IPS-20b (cell line): Measurements from ENCODE around the gene SLC25A45.
A peak's percentile ranks its signal among the peaks of the same experiment; 100 is the strongest.
"Not testable (repeated sequence)": the region's sequence is repeated elsewhere in the genome, so short reads cannot be mapped to it uniquely, and the experiment has no call there.

Source experiments
- H3K27ac ChIP-seq: one replicate; pipeline ENCODE4 v1.5.1; 2013; ENCODE audit warnings: low read length
- H3K27me3 ChIP-seq: 2 replicates; pipeline ENCODE4 v1.6.1; 2013; ENCODE audit warnings: mild to moderate bottlenecking, low read length, inconsistent platforms; ENCODE audit not compliant: insufficient read depth
- H3K36me3 ChIP-seq: 2 replicates; pipeline ENCODE4 v1.6.1; 2013; ENCODE audit warnings: low read depth, mild to moderate bottlenecking, inconsistent platforms, low read length, moderate library complexity; ENCODE audit not compliant: insufficient read depth
- H3K4me1 ChIP-seq: 2 replicates; pipeline ENCODE4 v1.6.1; 2013; ENCODE audit warnings: mild to moderate bottlenecking, control low read depth, inconsistent platforms, low read length, moderate library complexity; ENCODE audit not compliant: insufficient read depth
- H3K4me3 ChIP-seq: 2 replicates; pipeline ENCODE4 v1.5.1; 2013; ENCODE audit warnings: mild to moderate bottlenecking, low read length, inconsistent platforms
- H3K9ac ChIP-seq: 2 replicates; pipeline ENCODE4 v1.6.1; 2013; ENCODE audit warnings: low read depth, mild to moderate bottlenecking, inconsistent platforms, low read length, moderate library complexity
- H3K9me3 ChIP-seq: 2 replicates; pipeline ENCODE4 v1.6.1; 2013; ENCODE audit warnings: mild to moderate bottlenecking, low read depth, low read length, inconsistent platforms; ENCODE audit not compliant: insufficient read depth

The SLC25A45 gene

DNA sequence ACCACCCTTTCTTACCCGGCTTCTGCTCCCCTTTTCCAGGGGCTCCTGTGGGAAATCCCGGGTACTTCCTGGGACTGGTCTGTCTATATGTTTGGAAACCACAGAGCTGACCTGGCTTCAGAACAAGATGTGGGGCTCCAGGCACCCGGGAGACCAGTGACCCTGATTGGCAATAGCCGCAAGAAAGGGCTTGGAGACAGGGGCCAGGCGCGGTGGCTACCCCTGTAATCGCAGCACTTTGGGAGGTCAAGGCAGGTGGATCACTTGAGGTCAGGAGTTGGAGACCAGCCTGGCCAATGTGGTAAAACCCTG lies 37.0 kb upstream of the SLC25A45 start:
- Histone ChIP-seq H3K27ac (peak overlapping the region; percentile 84), H3K4me1 (peaks cover 32% of the 10 kb centered on the region), H3K9ac (peak overlapping the region; percentile 93), H3K4me3 (peak overlapping the region; percentile 50), H3K27me3 (no peaks in the 10 kb centered on the region), H3K36me3 (no peaks in the 10 kb centered on the region), H3K9me3 (no peaks in the 10 kb centered on the region)

DNA sequence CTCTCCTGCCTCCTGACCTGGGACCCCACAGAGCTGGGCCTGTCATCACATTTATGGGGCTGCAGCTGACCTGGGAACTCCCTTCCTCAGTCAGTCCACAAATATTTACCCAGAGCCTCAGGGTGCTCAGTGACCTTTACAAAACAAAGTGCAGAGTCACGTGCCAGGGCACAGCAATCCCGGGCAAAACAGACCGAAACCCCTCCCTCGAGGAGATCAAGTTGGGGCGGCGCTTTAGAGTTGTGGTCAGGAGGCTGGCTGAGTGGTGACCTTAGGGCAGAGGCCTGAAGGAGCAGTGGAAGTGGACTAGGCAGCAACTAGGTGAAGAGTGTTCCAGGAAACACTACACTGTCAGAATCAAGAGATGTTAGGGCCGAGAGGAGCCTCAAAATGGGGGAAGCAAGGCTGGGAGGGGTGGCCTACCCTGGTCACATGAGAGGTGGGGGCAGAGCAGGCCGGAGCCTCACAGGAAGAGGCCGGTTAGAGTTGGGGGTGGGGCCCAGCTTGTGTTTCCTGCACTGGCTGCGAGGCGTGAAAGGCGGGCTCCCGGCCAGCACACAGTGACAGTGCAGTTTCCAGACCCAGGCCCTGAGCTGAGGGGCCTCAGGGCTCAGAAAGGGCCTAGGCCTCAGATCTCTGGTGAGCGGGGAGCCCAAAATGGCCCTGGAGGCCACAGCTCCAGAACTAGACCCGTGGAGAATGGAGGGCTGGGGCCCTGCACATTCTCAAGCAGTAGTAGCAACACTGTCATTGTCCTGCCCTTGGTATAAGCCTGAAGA lies 36.4 kb upstream of the SLC25A45 start:
- Histone ChIP-seq H3K27me3 (no peaks in the 10 kb centered on the region), H3K4me1 (peaks cover 32% of the 10 kb centered on the region), H3K36me3 (no peaks in the 10 kb centered on the region), H3K27ac (peak overlapping the region; percentile 84), H3K4me3 (peak overlapping the region; percentile 50), H3K9me3 (no peaks in the 10 kb centered on the region), H3K9ac (peak overlapping the region; percentile 93)

DNA sequence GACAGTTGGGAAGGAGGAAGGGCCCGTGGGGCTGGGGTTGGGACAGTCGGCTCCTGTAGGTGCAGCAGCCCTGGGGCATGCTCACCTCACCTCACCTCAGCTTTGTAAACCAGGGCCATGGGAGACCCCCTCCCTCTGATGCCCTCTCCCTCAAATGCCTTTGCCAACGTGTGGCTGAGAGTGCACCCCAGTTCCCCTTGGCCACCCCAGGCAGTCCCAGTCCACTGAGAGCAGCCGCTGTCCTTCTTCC lies 35.9 kb upstream of the SLC25A45 start:
- Histone ChIP-seq H3K36me3 (no peaks in the 10 kb centered on the region), H3K27me3 (no peaks in the 10 kb centered on the region), H3K4me3 (peak overlapping the region; percentile 50; the same call in 1 of the 2 replicates), H3K9ac (peak overlapping the region; percentile 93; the same call in 1 of the 2 replicates), H3K27ac (peak overlapping the region; percentile 84), H3K4me1 (peaks cover 32% of the 10 kb centered on the region), H3K9me3 (no peaks in the 10 kb centered on the region)

DNA sequence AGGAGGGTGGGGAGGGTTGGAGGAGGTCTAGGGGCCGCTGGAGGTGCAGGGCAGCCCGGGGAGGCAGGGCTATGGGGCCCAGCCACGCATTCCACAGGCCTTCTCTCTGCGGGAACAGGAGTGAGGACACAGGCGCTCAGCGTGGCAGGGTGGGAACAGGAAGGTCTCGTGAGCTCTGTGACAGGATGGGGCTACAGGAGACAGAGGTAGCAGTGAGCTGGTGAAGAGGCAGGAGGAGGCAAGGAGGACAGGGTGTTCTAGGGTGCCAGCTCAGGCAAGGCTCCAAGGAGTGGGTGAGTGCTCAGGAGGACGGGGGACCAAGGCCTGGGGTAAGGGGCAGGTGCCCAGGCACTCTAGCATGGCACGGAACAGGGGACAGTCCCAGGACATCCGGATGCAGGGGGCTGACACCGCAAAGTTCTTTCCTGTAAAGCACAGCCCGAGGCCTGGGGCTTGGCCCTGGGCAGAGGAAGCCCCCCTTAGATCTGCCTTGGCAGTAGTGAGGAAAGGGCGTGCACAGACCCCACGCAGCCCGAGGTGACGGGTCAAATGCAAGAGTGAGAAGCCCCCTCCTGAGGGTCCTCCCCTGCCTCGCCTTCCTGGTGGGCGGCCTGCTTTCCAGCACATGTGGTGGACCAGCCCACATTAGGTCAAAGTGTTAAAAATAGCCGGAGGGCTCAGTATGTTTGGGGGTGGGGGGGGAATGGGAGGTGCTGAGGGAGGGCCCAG lies 35.4 kb upstream of the SLC25A45 start:
- H3K27me3 ChIP-seq: no peaks in the 10 kb centered on the region
- no peak overlapping the region for H3K4me3 ChIP-seq
- H3K36me3 ChIP-seq: no peaks in the 10 kb centered on the region
- no peaks in the 10 kb centered on the region for H3K9me3 ChIP-seq
- peaks cover 32% of the 10 kb centered on the region for H3K4me1 ChIP-seq
- no peak overlapping the region for H3K9ac ChIP-seq
- peak overlapping the region; percentile 84 for H3K27ac ChIP-seq

DNA sequence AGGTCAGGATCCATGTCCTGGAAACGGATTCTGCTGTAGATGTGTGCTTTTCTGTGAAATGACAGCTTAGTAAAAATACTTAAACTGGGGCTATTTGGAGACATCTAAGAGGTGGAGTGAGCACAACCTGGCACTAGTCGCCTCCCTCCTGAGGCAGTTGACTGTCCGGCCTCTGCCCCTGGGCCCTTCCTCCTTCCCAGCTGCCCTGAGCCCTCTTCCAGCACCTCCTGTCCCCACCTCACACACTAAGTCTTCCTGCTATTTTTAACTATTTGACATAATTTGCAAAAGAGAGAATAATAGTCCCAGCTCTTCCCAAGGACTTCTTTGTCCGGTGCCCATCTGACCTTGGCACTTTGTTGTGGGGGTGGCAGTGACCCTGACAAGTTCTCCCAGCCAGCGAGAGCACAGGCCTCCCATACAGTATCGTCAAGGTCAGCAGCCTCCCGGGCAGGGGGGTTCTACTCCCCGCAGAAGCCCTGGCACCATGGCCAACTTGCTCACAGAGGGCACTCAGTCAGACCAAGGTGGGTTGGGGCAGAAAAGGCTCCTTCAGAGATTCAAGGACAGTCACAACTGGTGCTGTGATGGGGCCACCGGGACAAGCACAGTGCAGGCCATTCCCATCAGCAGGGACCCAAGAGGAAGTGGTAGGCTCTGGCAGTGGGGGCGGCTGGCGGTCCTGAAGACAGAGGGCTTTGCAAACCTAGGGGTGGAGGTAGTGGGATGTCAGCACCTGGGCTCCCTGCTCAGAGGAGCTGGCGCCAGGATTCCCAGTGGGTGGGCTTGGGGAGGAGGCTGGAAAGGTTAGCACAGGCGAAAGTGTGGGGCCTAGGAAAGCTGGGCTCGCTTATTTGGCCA lies 34.6 kb upstream of the SLC25A45 start:
- Histone ChIP-seq H3K4me3 (no peak overlapping the region), H3K9me3 (no peaks in the 10 kb centered on the region), H3K4me1 (peaks cover 32% of the 10 kb centered on the region), H3K27ac (no peak overlapping the region), H3K27me3 (no peaks in the 10 kb centered on the region), H3K36me3 (no peaks in the 10 kb centered on the region), H3K9ac (no peak overlapping the region)

DNA sequence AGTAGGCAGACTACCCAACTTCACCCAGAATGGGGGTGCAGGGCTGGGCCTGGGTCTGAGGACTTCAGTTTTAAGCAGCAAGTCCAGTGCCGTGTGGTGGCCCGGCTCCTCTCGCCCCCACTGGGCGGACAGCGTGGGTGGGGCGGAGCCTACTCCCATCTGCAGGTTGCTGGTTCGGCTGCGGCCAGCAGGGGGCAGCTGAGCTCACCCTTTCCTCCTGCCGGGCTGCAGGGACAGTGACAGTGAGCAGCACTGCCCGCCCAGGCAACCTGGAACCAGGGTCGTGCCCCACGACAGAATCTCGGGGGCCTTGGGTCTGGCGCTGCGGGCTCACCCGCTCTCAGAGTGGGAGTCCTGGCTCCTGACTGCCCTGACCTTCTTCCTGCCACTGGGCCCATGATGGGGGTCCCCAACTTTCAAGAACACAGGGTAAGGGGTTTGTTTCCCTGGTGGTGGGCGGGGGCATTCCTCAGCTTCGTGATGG lies 33.9 kb upstream of the SLC25A45 start:
- Histone ChIP-seq H3K27ac (no peak overlapping the region), H3K9ac (no peak overlapping the region), H3K36me3 (no peaks in the 10 kb centered on the region), H3K9me3 (no peaks in the 10 kb centered on the region), H3K4me3 (peak overlapping the region; percentile 42; the same call in 1 of the 2 replicates), H3K27me3 (no peaks in the 10 kb centered on the region), H3K4me1 (peaks cover 30% of the 10 kb centered on the region)

DNA sequence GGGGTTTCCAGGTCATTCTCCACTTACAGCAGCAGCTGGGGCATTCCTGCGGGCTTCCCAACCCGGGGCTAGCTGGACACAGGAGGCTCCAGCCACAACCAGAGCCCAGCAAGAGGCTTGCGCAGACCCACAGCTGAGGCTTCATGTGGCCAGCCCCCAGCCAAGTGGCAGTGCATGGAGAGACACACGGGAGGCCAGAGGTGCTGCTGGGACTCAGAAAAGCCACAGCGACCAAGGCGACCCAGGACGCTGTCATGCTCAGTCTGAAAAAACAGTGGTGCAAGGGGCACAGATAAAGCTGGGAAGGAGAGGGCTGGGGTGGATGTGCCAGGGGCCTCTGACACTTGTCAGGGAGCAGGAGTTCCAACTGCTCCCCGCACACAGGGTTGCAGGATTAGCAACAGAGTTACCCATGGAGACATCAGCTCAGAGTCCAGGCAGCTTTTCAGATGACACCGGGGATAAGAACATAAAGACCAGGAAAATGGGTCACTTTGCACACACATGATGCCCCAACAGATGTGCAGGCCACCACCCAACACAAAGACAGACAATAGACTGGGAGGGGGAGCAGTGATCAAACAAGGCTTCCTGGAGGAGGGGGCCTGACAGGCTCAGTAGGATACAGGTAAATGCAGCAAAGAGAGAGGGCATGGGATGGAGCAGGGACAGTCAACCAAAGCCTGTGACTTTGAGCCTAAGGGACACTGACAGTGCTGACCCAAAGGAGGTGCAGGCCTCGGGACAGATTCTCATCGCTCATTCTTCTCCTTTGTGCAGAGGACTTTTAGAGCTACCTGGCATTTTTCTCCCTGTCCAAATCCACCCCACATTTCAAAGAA lies 33.3 kb upstream of the SLC25A45 start:
- Histone ChIP-seq H3K4me1 (peaks cover 26% of the 10 kb centered on the region), H3K9me3 (no peaks in the 10 kb centered on the region), H3K4me3 (peak overlapping the region; percentile 42; the same call in 1 of the 2 replicates), H3K9ac (no peak overlapping the region), H3K27me3 (no peaks in the 10 kb centered on the region), H3K36me3 (no peaks in the 10 kb centered on the region), H3K27ac (no peak overlapping the region)

DNA sequence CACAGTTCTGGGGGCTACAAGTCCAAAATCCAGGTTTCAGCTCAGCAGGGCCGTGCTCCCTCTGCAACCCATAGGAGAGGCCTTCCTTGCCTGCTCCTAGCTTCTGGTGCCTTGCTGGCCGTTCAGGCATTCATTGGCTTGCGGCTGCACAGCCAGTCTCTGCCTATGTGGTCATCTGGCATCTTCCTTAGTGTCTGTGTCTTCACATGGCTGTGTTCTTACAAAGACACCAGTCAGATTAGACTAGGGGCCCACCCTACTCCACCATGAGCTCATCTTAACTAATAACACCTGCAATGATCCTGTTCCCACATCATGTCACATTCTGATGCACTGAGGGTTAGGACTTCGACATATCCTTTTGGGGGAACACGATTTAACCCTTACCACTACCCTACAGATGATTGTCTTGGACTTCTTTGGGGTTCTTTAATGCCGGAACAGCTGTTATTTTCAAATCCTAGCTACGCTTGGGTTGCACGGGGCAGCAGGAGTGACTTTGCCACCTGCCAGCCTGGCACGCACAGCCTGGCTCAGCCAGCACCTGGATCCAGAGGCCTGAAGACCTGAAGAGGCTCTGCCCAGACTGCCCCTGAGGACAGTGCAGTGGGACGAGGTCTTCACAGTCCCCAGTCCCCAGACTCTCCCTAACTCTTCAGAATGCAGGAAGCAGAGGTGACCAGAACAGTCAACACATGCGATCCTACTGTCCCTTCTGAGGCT lies 32.5 kb upstream of the SLC25A45 start:
- Histone ChIP-seq H3K36me3 (peaks cover under 1% of the 10 kb centered on the region; the same call in 1 of the 2 replicates), H3K27ac (no peak overlapping the region), H3K4me1 (peaks cover 22% of the 10 kb centered on the region; the same call in 1 of the 2 replicates), H3K27me3 (no peaks in the 10 kb centered on the region), H3K9ac (no peak overlapping the region), H3K4me3 (no peak overlapping the region), H3K9me3 (no peaks in the 10 kb centered on the region)

DNA sequence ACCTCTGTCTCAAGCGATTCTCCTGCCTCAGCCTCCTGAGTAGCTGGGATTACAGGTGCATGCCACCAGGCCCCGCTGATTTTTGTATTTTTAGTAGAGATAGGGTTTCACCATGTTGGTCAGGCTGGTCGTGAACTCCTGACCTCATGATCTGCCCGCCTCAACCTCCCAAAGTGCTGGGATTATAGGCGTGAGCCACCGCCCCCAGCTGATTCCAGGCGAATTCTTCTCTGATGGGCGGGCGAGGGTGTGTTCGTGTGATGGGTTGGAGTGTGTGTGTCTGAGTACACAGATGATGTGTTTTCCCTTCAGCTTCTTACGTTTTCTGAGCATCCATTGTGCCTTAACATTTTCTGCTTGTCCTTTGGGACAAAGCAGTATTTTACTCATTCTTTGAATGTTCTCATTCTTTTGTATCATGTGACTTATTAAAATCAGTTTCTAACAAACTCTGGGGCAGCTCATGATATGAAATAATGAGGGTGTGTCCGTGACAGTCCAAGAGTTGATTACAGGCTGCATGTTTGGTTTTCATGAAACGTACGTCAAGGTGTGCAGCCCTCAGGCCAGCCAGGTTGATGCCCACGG lies 30.7 kb upstream of the SLC25A45 start:
- H3K9ac ChIP-seq, H3K4me1 ChIP-seq, H3K4me3 ChIP-seq, H3K27me3 ChIP-seq, H3K27ac ChIP-seq, H3K9me3 ChIP-seq: not testable (repeated sequence)
- H3K36me3 ChIP-seq: peaks cover 14% of the 10 kb centered on the region

DNA sequence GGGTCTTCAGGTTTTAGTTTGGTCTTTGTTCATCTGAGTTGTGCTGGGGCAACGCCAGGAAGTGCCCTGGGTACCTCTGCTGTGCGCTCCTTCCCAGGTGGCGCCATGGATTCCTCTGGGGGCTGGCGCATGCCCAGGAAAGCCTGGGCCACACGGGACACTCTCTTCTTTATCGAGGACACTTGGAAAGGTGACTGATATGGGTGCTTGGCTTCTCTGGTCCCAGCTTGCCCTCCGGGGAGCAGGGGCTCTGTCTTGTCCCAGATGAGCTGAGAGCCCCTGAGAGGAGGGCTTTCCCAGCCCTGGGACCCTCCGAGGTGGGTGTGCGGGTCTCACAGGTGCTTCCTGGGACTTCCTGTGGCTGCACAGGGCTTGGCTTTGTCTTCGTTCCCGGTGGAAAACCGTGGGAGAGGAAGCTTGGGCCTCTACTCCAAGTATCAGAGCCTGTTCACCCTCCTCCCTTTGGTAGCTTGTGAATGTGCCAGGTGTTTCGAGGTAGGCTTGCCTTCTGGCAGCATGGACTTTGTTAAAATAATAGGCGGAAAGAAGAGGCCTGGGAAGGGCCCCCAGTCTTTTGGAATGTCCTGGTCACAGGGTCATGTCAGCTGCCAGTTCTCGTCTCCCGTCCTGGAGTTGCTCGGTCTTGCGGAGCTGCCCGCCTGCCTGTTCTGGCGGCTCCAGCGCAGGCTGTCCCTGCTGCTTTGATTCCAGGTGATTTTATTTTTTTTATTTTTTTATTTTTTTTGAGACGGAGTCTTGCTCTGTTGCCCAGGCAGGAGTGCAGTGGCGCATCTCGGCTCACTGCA lies 30.0 kb upstream of the SLC25A45 start:
- H3K4me1 ChIP-seq: peaks cover 8% of the 10 kb centered on the region; the same call in 1 of the 2 replicates
- no peaks in the 10 kb centered on the region for H3K27me3 ChIP-seq
- H3K9ac ChIP-seq: no peak overlapping the region
- H3K4me3 ChIP-seq: no peak overlapping the region
- peaks cover 14% of the 10 kb centered on the region for H3K36me3 ChIP-seq
- no peak overlapping the region for H3K27ac ChIP-seq
- no peaks in the 10 kb centered on the region for H3K9me3 ChIP-seq
